Muscle of leg (tissue), 11 donors: ENCODE data around the gene CDH13. TPM values are rescaled to one million over a fixed set of nuclear protein-coding genes. Genes with fewer than 3 reads are reported as not detected.
A peak's percentile ranks its signal among the peaks of the same experiment; 100 is the strongest.

ENCODE experiments used
- DNase-seq: peaks from one replicate; pipeline ENCODE4 v3.0.0; 2013
- H3K27ac ChIP-seq: one replicate; pipeline ENCODE4 v1.5.1; 2013; ENCODE audit warnings: mild to moderate bottlenecking, low read length, control low read depth
- H3K27me3 ChIP-seq: one replicate; pipeline ENCODE4 v1.6.1; 2013; ENCODE audit warnings: low read length; ENCODE audit not compliant: control insufficient read depth, insufficient read depth
- H3K36me3 ChIP-seq: one replicate; pipeline ENCODE4 v1.6.1; 2013; ENCODE audit warnings: low read length; ENCODE audit not compliant: control insufficient read depth, insufficient read depth
- H3K4me1 ChIP-seq: one replicate; pipeline ENCODE4 v1.6.1; 2013; ENCODE audit warnings: low read length; ENCODE audit not compliant: control insufficient read depth, insufficient read depth
- H3K4me3 ChIP-seq: one replicate; pipeline ENCODE4 v1.5.1; 2013; ENCODE audit warnings: low read length, control low read depth
- H3K9me3 ChIP-seq: replicated peaks from 2 replicates; pipeline ENCODE4 v1.6.1; 2013; ENCODE audit warnings: low read depth, low read length; ENCODE audit not compliant: control insufficient read depth
- WGBS: methylation state at CpG from one replicate; pipeline ENCODE4 v1.1.5; 2013; ENCODE audit warnings: missing lambda C conversion rate; ENCODE audit not compliant: insufficient coverage; 5-methylcytosine and 5-hydroxymethylcytosine counted together
- polyA plus RNA-seq, 8 donors: library from polyadenylated mRNA; unstranded; fragments of 120-200 nt; gene quantifications; one replicate each; pipeline versions ENCODE4 v1.2.1 to v1.2.3, GENCODE V29; 2013; ENCODE audit warnings: inconsistent platforms in 1 of 8, low replicate concordance in 1 of 8; ENCODE audit not compliant: insufficient read length in 8 of 8, insufficient read depth in 1 of 8
- total RNA-seq: library from RNA; stranded (reverse); fragments of 120-200 nt; gene quantifications from one replicate; pipeline ENCODE4 v1.2.4, GENCODE V29; 2013

CDH13 gene
- total and polyA plus RNA-seq, 9 donors: 30.5 to 55.7 (median 47.9) TPM

GRCh38 chr16:83345846-83346640, 719.3 kb downstream of the CDH13 start:
- Histone ChIP-seq H3K27ac (no peak overlapping the region), H3K36me3 (no peaks in the 10 kb centered on the region), H3K4me1 (peaks cover 10% of the 10 kb centered on the region), H3K27me3 (no peaks in the 10 kb centered on the region), H3K4me3 (no peak overlapping the region), H3K9me3 (no peaks in the 10 kb centered on the region)
- DNase-seq: no peak
- 58% methylated on average over 7 of the region's 14 CpGs for WGBS

DNA sequence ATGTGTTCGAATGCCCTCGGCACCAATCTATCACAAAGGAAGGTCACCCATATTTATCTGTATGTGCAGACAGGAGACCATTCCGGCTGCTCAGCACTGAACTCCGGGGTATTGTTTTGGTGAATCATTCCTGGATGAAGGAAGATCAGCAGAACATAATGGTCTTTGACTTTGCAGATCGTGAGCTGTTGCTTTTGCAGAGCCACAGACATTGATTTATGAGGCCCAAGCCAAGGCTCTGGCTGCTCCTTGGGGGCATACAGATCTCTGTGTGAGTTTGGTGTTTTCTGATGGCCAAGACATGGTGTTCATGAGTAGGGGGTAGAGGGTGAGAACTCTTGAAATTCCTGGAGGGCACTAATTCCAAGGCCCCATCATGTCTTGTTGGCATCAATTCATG, 722.2 kb downstream of the CDH13 start:
- 84% methylated on average over 5 of the region's 5 CpGs for WGBS
- no peak overlapping the region for H3K4me3 ChIP-seq
- H3K9me3 ChIP-seq: no peaks in the 10 kb centered on the region
- peaks cover 10% of the 10 kb centered on the region for H3K4me1 ChIP-seq
- H3K27me3 ChIP-seq: no peaks in the 10 kb centered on the region
- no peak for DNase-seq
- no peak overlapping the region for H3K27ac ChIP-seq
- H3K36me3 ChIP-seq: no peaks in the 10 kb centered on the region

GRCh38 chr16:83350481-83350880, 723.7 kb downstream of the CDH13 start:
- Histone ChIP-seq H3K36me3 (no peaks in the 10 kb centered on the region), H3K4me3 (no peak overlapping the region), H3K27me3 (no peaks in the 10 kb centered on the region), H3K27ac (no peak overlapping the region), H3K4me1 (peaks cover 10% of the 10 kb centered on the region), H3K9me3 (no peaks in the 10 kb centered on the region)
- DNase-seq: peak; percentile 30
- 0% methylated on average over 1 of the region's 5 CpGs for WGBS

GRCh38 chr16:83351846-83352245, 725.1 kb downstream of the CDH13 start:
- no CpG with 5 or more reads among the region's 2 CpGs for WGBS
- no peaks in the 10 kb centered on the region for H3K36me3 ChIP-seq
- H3K4me1 ChIP-seq: peaks cover 10% of the 10 kb centered on the region
- H3K4me3 ChIP-seq: no peak overlapping the region
- DNase-seq: no peak
- no peak overlapping the region for H3K27ac ChIP-seq
- no peaks in the 10 kb centered on the region for H3K9me3 ChIP-seq
- no peaks in the 10 kb centered on the region for H3K27me3 ChIP-seq

DNA sequence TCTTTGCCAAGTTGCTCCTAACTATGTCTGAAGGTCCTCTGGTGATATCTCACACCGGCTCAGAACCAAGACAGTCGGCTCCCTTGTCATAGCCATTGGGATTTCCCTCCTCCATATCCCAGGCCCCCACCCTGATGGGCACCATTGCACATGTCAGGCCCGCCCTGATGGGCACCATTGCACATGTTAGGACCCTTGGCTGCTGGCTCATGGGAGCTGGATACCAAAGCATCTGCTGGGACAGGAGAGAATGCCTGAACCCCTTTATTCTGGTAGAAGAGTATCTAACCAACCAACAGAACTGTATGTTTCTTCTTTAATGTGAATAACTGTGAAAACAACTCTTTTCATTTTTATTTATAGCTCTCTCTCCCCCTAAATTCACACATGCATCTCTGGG, 726.5 kb downstream of the CDH13 start:
- 80% methylated on average over 2 of the region's 3 CpGs for WGBS
- Histone ChIP-seq H3K4me1 (peaks cover 10% of the 10 kb centered on the region), H3K36me3 (no peaks in the 10 kb centered on the region), H3K27ac (no peak overlapping the region), H3K4me3 (no peak overlapping the region), H3K27me3 (no peaks in the 10 kb centered on the region), H3K9me3 (no peaks in the 10 kb centered on the region)
- DNase-seq: no peak

DNA sequence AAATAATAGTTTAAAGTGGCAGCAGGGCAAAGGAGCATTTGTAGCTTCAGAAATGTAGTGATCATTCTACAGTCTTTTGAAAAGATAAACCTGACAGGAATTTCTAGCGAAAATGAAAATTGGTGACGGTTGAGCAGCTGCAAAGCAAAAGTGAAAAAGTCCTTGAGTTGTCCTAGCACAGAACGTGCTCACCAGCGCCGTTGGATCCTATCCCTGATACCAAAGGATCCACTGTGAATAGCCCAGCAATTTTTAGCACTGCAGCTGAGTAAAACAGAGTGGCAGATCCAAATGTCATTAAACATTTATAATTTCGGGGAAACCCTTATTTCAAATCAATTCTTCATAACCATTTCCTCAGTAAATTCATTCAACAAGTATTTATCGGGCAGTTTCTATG, 727.2 kb downstream of the CDH13 start:
- H3K27me3 ChIP-seq: no peaks in the 10 kb centered on the region
- no peaks in the 10 kb centered on the region for H3K36me3 ChIP-seq
- H3K4me1 ChIP-seq: peaks cover 10% of the 10 kb centered on the region
- 60% methylated on average over 5 of the region's 7 CpGs for WGBS
- H3K27ac ChIP-seq: no peak overlapping the region
- no peaks in the 10 kb centered on the region for H3K9me3 ChIP-seq
- no peak overlapping the region for H3K4me3 ChIP-seq
- peak; percentile 27 for DNase-seq

- no peak for DNase-seq
- 64% methylated on average over 6 of the region's 8 CpGs for WGBS
- Histone ChIP-seq H3K27me3 (no peaks in the 10 kb centered on the region), H3K9me3 (no peaks in the 10 kb centered on the region), H3K36me3 (no peaks in the 10 kb centered on the region), H3K4me3 (no peak overlapping the region), H3K27ac (no peak overlapping the region), H3K4me1 (no peaks in the 10 kb centered on the region)
Observed at GRCh38 chr16:83355570-83356218, 728.9 kb downstream of the CDH13 start.

DNA sequence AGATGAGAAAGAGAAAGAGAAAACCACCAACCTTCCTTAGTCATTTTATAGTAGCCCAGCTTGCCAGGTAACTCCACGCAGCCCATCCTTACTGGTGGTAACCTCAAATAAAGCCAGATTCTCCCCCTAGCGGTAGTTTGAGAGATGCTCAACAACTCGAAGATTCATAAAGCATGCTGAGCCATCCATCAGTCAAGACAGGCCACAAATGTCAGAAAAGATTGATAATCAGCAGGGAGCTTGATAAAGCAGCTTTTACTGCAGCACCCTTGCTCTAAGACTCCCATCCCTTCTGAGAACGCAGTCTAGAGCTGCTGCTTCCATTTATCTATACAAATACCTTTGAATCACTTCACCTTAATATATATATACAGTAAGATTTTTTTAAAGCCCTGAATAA, 729.5 kb downstream of the CDH13 start:
- H3K4me3 ChIP-seq: no peak overlapping the region
- H3K36me3 ChIP-seq: no peaks in the 10 kb centered on the region
- WGBS: no CpG with 5 or more reads among the region's 4 CpGs

GRCh38 chr16:83356986-83357385, 730.2 kb downstream of the CDH13 start:
- no peaks in the 10 kb centered on the region for H3K36me3 ChIP-seq
- no peaks in the 10 kb centered on the region for H3K9me3 ChIP-seq
- no peak for DNase-seq
- H3K4me3 ChIP-seq: no peak overlapping the region
- no peaks in the 10 kb centered on the region for H3K4me1 ChIP-seq
- no peaks in the 10 kb centered on the region for H3K27me3 ChIP-seq
- WGBS: no CpG with 5 or more reads among the region's 4 CpGs
- H3K27ac ChIP-seq: no peak overlapping the region

More for the DNA sequence above, 729.5 kb downstream of the CDH13 start:
- Histone ChIP-seq H3K9me3 (no peaks in the 10 kb centered on the region), H3K27me3 (no peaks in the 10 kb centered on the region), H3K4me1 (no peaks in the 10 kb centered on the region), H3K27ac (no peak overlapping the region)
- peak; percentile 56 for DNase-seq

DNA sequence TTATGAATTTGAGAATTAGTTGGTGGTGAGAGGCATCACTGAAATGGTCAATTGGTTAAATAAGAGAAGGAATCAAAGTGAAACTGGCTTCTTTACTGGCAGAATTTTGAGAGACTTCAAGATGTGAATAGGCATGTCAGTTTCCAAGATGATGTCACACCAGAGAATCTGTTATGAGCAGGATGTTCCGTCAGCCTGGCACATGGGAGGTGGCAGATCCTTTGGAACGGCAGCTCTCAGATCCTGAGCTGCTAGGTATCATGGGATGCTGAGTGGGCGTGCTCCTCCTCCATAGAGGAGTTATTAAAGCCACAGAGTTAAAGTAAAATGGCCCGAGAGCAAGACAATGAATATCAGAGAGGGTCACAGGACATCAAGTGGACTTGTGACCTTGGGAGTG, 736.8 kb downstream of the CDH13 start:
- no peaks in the 10 kb centered on the region for H3K9me3 ChIP-seq
- no peak for DNase-seq
- H3K36me3 ChIP-seq: no peaks in the 10 kb centered on the region
- H3K27ac ChIP-seq: no peak overlapping the region
- WGBS: 80% methylated on average over 4 of the region's 4 CpGs
- no peaks in the 10 kb centered on the region for H3K27me3 ChIP-seq
- no peak overlapping the region for H3K4me3 ChIP-seq
- H3K4me1 ChIP-seq: no peaks in the 10 kb centered on the region
